H1 (cell line): Measurements from ENCODE around the gene MARCHF3.

Source experiments
- BCL11A ChIP-seq, 2 experiments: IDR thresholded peaks; one replicate each; pipeline ENCODE4 v1.6.1; 2011; ENCODE audit warnings: low read depth in 2 of 2, low read length in 2 of 2, mild to moderate bottlenecking in 2 of 2
- EGR1 ChIP-seq: IDR thresholded peaks from 2 replicates; pipeline ENCODE4 v1.6.1; 2011; ENCODE audit warnings: low read depth, low read length, borderline replicate concordance
- EP300 ChIP-seq, 2 experiments: IDR thresholded peaks; 1 replicate in 1 of 2; 2 replicates in 1 of 2; pipeline ENCODE4 v1.6.1; 2011 to 2012; ENCODE audit warnings: low read depth in 2 of 2, low read length in 2 of 2, mild to moderate bottlenecking in 2 of 2, borderline replicate concordance in 1 of 2, inconsistent platforms in 1 of 2, moderate library complexity in 1 of 2
- POLR2A ChIP-seq, 2 experiments: IDR thresholded peaks; 1 replicate in 1 of 2; 2 replicates in 1 of 2; pipeline ENCODE4 v1.6.1; 2011; ENCODE audit warnings: low read depth in 2 of 2, low read length in 2 of 2, mild to moderate bottlenecking in 2 of 2; ENCODE audit errors: control extremely low read depth in 1 of 2
- POLR2AphosphoS5 ChIP-seq: IDR thresholded peaks from 2 replicates; pipeline ENCODE4 v1.6.1; 2011; ENCODE audit warnings: low read depth, low read length
- RFX5 ChIP-seq: IDR thresholded peaks from 2 replicates; pipeline ENCODE4 v1.6.1; 2011; ENCODE audit warnings: low read depth, low read length, improper control_type of control experiment, borderline replicate concordance
- RXRA ChIP-seq: IDR thresholded peaks from 2 replicates; pipeline ENCODE4 v1.6.1; 2011; ENCODE audit warnings: low read depth, mild to moderate bottlenecking, low read length, moderate library complexity; ENCODE audit not compliant: insufficient read depth
- TCF12 ChIP-seq: IDR thresholded peaks from 2 replicates; pipeline ENCODE4 v1.6.1; 2011; ENCODE audit warnings: low read depth, mild to moderate bottlenecking, low read length
- TF ChIP-seq, protein P1 (sequence below), 3 experiments: IDR thresholded peaks; 1 replicate in 2 of 3; 2 replicates in 1 of 3; pipeline versions ENCODE4 v1.5.1 to v1.6.1; 2011; ENCODE audit warnings: low read length in 3 of 3, mild to moderate bottlenecking in 3 of 3, inconsistent platforms in 2 of 3, low read depth in 1 of 3, moderate library complexity in 1 of 3; ENCODE audit not compliant: insufficient read depth in 1 of 3; ENCODE audit errors: control extremely low read depth in 1 of 3
- TF ChIP-seq, protein P2 (sequence below): IDR thresholded peaks from 2 replicates; pipeline ENCODE4 v1.6.1; 2012; ENCODE audit warnings: inconsistent platforms

GRCh38 chr5:127060470-127060985, 30.2 kb upstream of the MARCHF3 start:
- TF ChIP-seq POLR2AphosphoS5, result no peak
- TF ChIP-seq EGR1, result no peak
- no peak for TF ChIP-seq EP300 (IDR thresholded peaks at IDR 0.05; ENCODE audit: borderline replicate concordance in 1 of 2, low read depth in 2 of 2, low read length in 2 of 2)
- TF ChIP-seq, protein P1, sequence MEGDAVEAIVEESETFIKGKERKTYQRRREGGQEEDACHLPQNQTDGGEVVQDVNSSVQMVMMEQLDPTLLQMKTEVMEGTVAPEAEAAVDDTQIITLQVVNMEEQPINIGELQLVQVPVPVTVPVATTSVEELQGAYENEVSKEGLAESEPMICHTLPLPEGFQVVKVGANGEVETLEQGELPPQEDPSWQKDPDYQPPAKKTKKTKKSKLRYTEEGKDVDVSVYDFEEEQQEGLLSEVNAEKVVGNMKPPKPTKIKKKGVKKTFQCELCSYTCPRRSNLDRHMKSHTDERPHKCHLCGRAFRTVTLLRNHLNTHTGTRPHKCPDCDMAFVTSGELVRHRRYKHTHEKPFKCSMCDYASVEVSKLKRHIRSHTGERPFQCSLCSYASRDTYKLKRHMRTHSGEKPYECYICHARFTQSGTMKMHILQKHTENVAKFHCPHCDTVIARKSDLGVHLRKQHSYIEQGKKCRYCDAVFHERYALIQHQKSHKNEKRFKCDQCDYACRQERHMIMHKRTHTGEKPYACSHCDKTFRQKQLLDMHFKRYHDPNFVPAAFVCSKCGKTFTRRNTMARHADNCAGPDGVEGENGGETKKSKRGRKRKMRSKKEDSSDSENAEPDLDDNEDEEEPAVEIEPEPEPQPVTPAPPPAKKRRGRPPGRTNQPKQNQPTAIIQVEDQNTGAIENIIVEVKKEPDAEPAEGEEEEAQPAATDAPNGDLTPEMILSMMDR (IDR thresholded peaks at IDR 0.05; ENCODE audit: control extremely low read depth in 1 of 3, insufficient read depth in 1 of 3, low read depth in 1 of 3, low read length in 3 of 3), result no peak
- TF ChIP-seq POLR2A (IDR thresholded peaks at IDR 0.05; ENCODE audit: control extremely low read depth in 1 of 2, low read depth in 2 of 2, low read length in 2 of 2), result no peak
- no peak for TF ChIP-seq TCF12
- no peak for TF ChIP-seq RXRA
- TF ChIP-seq RFX5, result no peak
- TF ChIP-seq, protein P2, sequence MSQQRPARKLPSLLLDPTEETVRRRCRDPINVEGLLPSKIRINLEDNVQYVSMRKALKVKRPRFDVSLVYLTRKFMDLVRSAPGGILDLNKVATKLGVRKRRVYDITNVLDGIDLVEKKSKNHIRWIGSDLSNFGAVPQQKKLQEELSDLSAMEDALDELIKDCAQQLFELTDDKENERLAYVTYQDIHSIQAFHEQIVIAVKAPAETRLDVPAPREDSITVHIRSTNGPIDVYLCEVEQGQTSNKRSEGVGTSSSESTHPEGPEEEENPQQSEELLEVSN, result no peak
- no peak for TF ChIP-seq BCL11A (IDR thresholded peaks at IDR 0.05; ENCODE audit: low read depth in 2 of 2, low read length in 2 of 2)
